Natural killer cell (primary cell): ENCODE results near the gene OSBPL6. TPM values are rescaled to one million over a fixed set of nuclear protein-coding genes. Genes with fewer than 3 reads are reported as not detected.

Source experiments
- ATAC-seq, 3 donors: fragments of 150-1000 bp in 2 of 3; fragments of 200-7000 bp in 1 of 3; cut with Tn5 transposase; 1 replicate in 1 of 3; 2 replicates in 2 of 3; pipeline ENCODE4 v1.10.0; 2021; ENCODE audit warnings: mild to moderate bottlenecking in 2 of 3, moderate library complexity in 2 of 3
- DNase-seq, 2 donors: peaks; one replicate each; pipeline versions ENCODE4 v3.0.0 to v3.0.0-alpha.2; 2013 to 2021; ENCODE audit warnings: mixed read lengths in 1 of 2
- H3K27ac ChIP-seq: one replicate; pipeline ENCODE4 v1.5.1; 2013; ENCODE audit warnings: mild to moderate bottlenecking, low read length
- H3K27me3 ChIP-seq: one replicate; pipeline ENCODE4 v1.6.1; 2013; ENCODE audit warnings: low read length; ENCODE audit not compliant: control insufficient read depth, insufficient read depth
- H3K36me3 ChIP-seq: one replicate; pipeline ENCODE4 v1.6.1; 2013; ENCODE audit warnings: low read length; ENCODE audit not compliant: control insufficient read depth, insufficient read depth
- H3K4me1 ChIP-seq: one replicate; pipeline ENCODE4 v1.6.1; 2013; ENCODE audit warnings: low read length; ENCODE audit not compliant: control insufficient read depth, insufficient read depth
- H3K4me3 ChIP-seq: one replicate; pipeline ENCODE4 v1.5.1; 2013; ENCODE audit warnings: low read length
- H3K9me3 ChIP-seq: one replicate; pipeline ENCODE4 v1.6.1; 2013; ENCODE audit warnings: low read length; ENCODE audit not compliant: control insufficient read depth, insufficient read depth
- H3K27ac Mint-ChIP-seq, 2 donors: one replicate each; pipeline ENCODE4 v1.8.0; 2022; ENCODE audit warnings: mild to moderate bottlenecking in 2 of 2, mixed read lengths in 2 of 2, moderate library complexity in 1 of 2
- H3K27me3 Mint-ChIP-seq, 2 donors: one replicate each; pipeline ENCODE4 v1.8.0; 2022; ENCODE audit warnings: low read depth in 2 of 2, mixed read lengths in 2 of 2
- H3K36me3 Mint-ChIP-seq: one replicate; pipeline ENCODE4 v1.8.0; 2022; ENCODE audit warnings: mixed read lengths
- H3K4me1 Mint-ChIP-seq, 2 donors: one replicate each; pipeline ENCODE4 v1.8.0; 2022; ENCODE audit warnings: mixed read lengths in 2 of 2
- H3K4me3 Mint-ChIP-seq: one replicate; pipeline ENCODE4 v1.8.0; 2022; ENCODE audit warnings: mild to moderate bottlenecking, moderate library complexity, mixed read lengths
- H3K9me3 Mint-ChIP-seq, 2 donors: one replicate each; pipeline ENCODE4 v1.8.0; 2022; ENCODE audit warnings: mixed read lengths in 2 of 2
- WGBS: methylation state at CpG from one replicate; pipeline ENCODE4 v1.1.7; 2013; ENCODE audit warnings: missing lambda C conversion rate; ENCODE audit not compliant: insufficient coverage; 5-methylcytosine and 5-hydroxymethylcytosine counted together
- intact Hi-C: fragments of 100-400 bp; cut with micrococcal nuclease; formaldehyde crosslinking; loops from one replicate; pipeline ENCODE4 v1.14.2; 2022
- total RNA-seq, 4 donors: library from RNA; stranded (reverse); fragments of 120-200 nt in 1 of 4; gene quantifications; one replicate each; pipeline versions ENCODE4 v1.2.3 to v1.2.4, GENCODE V29; 2013 to 2022
- TF ChIP-seq, protein P1 (sequence below): fragments of 200-600 bp; IDR thresholded peaks from one replicate; pipeline ENCODE4 v1.8.0; 2022; ENCODE audit warnings: antibody characterized with exemption

The OSBPL6 gene
- total RNA-seq, 3 donors from 2014 or later (not counting 1 experiment from before 2014, with no cell fraction given), result not detected

DNA sequence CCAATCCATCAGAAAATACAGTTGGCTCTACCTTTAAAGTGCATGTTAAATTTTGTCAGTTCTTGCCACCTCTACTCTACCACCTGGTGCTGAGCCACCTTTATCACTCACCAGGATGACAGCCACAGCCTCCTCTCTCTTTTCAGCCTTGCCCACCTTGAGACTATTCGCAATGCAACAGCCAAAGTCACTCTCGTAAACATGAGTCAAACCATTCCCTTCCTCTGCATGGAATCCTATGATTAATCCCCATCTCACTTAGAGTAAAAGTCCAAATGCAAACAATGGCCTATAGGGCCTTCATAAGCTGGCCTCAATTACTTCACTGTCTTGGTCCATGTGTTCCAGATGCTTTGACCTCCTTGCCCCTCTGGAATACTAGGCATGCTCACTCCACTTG is 5.8 kb upstream of the OSBPL6 start:
- no peaks in the 10 kb centered on the region for H3K9me3 ChIP-seq
- WGBS, result 84% methylated on average over 2 of the region's 2 CpGs
- Mint-ChIP-seq H3K27ac (no peak overlapping the region), H3K27me3 (peaks cover 38 to 44% of the 10 kb centered on the region in 2 donors), H3K36me3 (peaks cover 9% of the 10 kb centered on the region), H3K9me3 (no peaks in the 10 kb centered on the region), H3K4me1 (peaks cover 0 to 4% of the 10 kb centered on the region in 2 donors), H3K4me3 (no peak overlapping the region)
- no peak for DNase-seq
- no peaks in the 10 kb centered on the region for H3K4me1 ChIP-seq
- H3K27me3 ChIP-seq, result no peaks in the 10 kb centered on the region
- ATAC-seq, result no peak
- TF ChIP-seq, protein P1, sequence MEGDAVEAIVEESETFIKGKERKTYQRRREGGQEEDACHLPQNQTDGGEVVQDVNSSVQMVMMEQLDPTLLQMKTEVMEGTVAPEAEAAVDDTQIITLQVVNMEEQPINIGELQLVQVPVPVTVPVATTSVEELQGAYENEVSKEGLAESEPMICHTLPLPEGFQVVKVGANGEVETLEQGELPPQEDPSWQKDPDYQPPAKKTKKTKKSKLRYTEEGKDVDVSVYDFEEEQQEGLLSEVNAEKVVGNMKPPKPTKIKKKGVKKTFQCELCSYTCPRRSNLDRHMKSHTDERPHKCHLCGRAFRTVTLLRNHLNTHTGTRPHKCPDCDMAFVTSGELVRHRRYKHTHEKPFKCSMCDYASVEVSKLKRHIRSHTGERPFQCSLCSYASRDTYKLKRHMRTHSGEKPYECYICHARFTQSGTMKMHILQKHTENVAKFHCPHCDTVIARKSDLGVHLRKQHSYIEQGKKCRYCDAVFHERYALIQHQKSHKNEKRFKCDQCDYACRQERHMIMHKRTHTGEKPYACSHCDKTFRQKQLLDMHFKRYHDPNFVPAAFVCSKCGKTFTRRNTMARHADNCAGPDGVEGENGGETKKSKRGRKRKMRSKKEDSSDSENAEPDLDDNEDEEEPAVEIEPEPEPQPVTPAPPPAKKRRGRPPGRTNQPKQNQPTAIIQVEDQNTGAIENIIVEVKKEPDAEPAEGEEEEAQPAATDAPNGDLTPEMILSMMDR, result no peak
- no peak overlapping the region for H3K4me3 ChIP-seq
- H3K36me3 ChIP-seq, result no peaks in the 10 kb centered on the region
- intact Hi-C loops, result no loop called here
- no peak overlapping the region for H3K27ac ChIP-seq

DNA sequence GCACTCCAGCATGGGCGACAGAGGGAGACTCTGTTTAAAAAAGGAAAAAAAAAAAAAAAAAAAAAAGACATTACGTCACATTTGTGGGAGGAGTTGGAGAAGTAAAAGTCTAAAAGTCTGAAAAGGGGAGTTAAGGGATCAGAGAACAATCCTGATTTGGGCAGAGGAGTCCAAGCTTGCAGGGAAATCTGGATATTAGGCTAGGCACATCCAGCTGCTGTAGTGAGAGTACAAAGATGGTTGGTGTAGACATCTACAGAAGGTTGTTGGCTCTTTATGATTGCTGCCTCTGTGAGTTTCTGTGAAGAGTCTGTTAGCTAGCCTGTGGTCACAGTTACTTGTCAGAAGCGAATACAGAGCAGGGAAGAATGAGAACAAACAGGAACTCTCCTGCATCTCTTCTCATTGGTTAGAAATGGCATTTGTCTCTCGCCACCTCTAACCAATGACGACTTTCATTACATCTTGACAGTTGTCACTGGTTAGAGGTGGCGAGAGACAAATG is 3.3 kb upstream of the OSBPL6 start:
- intact Hi-C loops, result no loop called here
- H3K36me3 ChIP-seq, result no peaks in the 10 kb centered on the region
- peaks cover 38% of the 10 kb centered on the region in 2 donors for H3K27me3 Mint-ChIP-seq
- peaks cover 5 to 14% of the 10 kb centered on the region in 2 donors for H3K4me1 Mint-ChIP-seq
- DNase-seq (peak in 1 of 2 donors; percentile 5), ATAC-seq (peak in 1 of 3 donors; percentile 16)
- H3K4me3 Mint-ChIP-seq, result no peak overlapping the region
- no peak overlapping the region for H3K4me3 ChIP-seq
- H3K27ac ChIP-seq, result no peak overlapping the region
- no peak overlapping the region for H3K27ac Mint-ChIP-seq
- peaks cover 12% of the 10 kb centered on the region for H3K4me1 ChIP-seq
- no peaks in the 10 kb centered on the region for H3K9me3 Mint-ChIP-seq
- WGBS, result 39% methylated on average over 4 of the region's 6 CpGs
- H3K9me3 ChIP-seq, result no peaks in the 10 kb centered on the region
- TF ChIP-seq, protein P1, result no peak
- H3K36me3 Mint-ChIP-seq, result no peaks in the 10 kb centered on the region
- H3K27me3 ChIP-seq, result peaks cover 9% of the 10 kb centered on the region

DNA sequence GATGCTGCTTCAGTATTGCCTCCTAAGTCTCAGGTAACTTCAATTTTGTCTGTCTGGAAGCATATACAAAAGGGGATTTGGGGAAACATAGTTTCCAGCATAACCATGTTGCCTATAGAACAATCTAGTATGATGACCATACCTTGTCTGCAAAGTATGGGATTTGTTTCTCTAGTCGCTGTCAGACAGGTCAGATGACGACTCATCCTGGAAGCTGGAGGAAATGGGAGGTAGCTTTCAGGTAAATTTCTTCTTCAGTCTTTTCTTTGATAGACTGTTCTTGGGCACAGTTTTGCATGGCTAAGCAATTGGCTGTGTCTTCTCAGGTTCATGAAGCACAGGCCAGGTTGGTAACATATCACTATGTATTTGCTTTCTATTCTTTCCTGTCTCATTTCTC is 2.8 kb upstream of the OSBPL6 start:
- Mint-ChIP-seq H3K27ac (no peak overlapping the region), H3K4me3 (no peak overlapping the region), H3K4me1 (peaks cover 5 to 14% of the 10 kb centered on the region in 2 donors), H3K27me3 (peaks cover 38 to 39% of the 10 kb centered on the region in 2 donors), H3K36me3 (no peaks in the 10 kb centered on the region), H3K9me3 (no peaks in the 10 kb centered on the region)
- peaks cover 12% of the 10 kb centered on the region for H3K4me1 ChIP-seq
- H3K9me3 ChIP-seq, result no peaks in the 10 kb centered on the region
- intact Hi-C loops, result no loop called here
- H3K4me3 ChIP-seq, result no peak overlapping the region
- peaks cover 13% of the 10 kb centered on the region for H3K27me3 ChIP-seq
- DNase-seq, result no peak
- ATAC-seq, result no peak
- H3K36me3 ChIP-seq, result no peaks in the 10 kb centered on the region
- H3K27ac ChIP-seq, result no peak overlapping the region
- TF ChIP-seq, protein P1, result no peak
- WGBS, result 90% methylated on average over 2 of the region's 2 CpGs

DNA sequence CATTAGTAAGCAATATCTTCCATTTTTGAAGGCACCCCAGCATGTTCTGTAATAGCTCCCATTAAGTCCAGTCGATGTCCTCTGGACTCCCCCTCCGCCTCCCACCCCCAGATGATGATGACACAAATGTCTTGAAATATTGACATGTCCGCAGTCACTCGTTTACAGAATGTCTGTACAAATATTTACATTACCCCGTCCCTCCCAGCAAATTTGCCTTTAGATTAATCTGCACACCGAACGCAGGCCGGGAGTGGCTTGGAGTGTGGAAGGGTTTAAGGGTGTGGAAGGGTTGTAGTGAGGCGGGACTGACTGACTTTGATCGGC is 853 bp upstream of the OSBPL6 start:
- peaks cover 0 to 3% of the 10 kb centered on the region in 2 donors for H3K9me3 Mint-ChIP-seq
- WGBS, result 20% methylated on average over 9 of the region's 10 CpGs
- H3K27me3 ChIP-seq, result peaks cover 19% of the 10 kb centered on the region

More for the DNA sequence above, 853 bp upstream of the OSBPL6 start:
- Histone ChIP-seq H3K4me3 (no peak overlapping the region), H3K36me3 (no peaks in the 10 kb centered on the region), H3K9me3 (no peaks in the 10 kb centered on the region), H3K27ac (no peak overlapping the region), H3K4me1 (peaks cover 12% of the 10 kb centered on the region)
- TF ChIP-seq, protein P1, result no peak
- Mint-ChIP-seq H3K36me3 (peaks cover 7% of the 10 kb centered on the region), H3K27me3 (peaks cover 49 to 56% of the 10 kb centered on the region in 2 donors), H3K27ac (no peak overlapping the region), H3K4me3 (peak overlapping the region; percentile 61), H3K4me1 (peaks cover 5 to 14% of the 10 kb centered on the region in 2 donors)
- ATAC-seq, result no peak
- intact Hi-C loops, result no loop called here
- DNase-seq, result no peak
